AG08395 (cell line): ENCODE results near the gene NOL4L.

Experiments
- DNase-seq: peaks from one replicate; pipeline ENCODE4 v3.0.0; 2012; ENCODE audit warnings: mixed read lengths, low spot score

The NOL4L gene

DNA sequence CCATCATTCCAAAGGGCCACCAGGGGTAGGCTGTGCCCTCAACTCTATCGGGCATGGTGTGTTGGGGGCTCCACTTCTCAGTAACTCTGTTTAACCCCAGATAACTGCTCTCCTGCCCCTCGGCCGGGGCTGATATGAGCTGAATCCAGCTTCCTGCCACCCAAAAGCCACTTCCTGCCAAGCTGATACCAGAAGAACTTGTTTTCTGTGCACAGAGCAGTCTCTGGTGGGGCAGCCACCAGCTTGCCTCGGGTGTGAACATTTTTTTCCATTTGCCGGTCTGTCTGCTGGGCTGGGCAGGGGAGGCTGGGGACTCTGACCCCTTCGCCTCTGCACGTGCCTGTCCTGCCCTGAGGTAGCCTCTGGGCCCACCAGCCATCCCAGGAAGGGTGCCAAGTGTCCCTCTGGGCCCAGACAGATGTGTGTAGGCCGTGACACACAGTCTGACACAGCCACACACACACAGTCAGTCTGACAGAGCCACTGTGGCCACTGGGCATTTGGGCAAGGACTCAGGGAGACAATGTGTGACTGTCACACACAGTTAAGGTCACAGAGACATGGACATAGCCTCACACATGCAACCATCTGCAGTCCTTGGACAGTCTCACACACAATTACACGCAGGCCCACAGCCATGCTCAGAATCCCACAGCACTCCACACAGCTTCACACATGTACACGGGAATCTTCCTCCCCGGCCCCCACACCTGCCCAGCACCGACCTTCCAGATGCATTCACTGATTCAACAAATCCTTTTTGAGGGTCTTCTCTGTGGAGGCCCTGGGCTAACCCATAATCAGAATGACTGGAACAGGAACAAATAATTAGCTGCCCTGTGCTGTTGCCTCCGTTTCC is 45.1 kb downstream of the NOL4L start:
- DNase-seq = no peak

DNA sequence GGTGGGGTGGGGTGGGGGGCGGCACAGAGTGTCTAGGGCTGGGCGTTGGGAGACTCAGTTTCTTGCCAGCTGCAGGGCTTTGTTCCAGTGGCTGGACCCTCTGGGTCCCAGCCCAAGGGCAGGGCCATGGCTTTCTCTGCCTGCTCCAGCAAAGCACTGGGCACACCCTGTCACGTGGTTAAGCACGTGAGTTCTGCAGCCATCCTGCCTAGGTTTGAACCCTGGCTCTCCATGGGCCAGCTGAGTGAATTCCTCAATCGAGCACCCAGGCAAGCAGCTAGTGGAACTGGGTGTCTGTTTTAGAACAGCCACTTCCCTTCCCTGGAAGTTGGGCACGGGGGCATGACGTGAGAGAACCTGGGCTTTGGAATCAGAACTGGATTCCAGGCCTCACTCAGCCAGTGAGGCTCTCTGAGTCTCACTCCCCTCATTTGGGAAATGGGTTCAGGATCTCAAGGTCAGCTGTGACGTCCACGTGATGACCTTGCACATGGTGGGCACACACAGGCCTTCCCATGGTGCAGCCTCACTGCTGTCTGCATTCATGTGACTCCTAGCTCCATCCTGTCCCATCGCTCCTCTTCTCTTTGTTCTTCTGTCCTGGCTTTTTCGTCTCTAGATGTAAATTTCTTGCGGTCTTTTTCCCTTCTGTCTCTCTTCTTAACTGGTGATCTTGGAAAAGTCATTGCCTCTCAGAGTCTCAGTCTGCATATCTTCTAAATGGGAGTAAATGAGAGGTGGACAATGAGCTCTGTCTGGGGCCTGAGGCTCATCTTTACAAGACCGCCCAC is 45.9 kb downstream of the NOL4L start:
- DNase-seq = no peak

DNA sequence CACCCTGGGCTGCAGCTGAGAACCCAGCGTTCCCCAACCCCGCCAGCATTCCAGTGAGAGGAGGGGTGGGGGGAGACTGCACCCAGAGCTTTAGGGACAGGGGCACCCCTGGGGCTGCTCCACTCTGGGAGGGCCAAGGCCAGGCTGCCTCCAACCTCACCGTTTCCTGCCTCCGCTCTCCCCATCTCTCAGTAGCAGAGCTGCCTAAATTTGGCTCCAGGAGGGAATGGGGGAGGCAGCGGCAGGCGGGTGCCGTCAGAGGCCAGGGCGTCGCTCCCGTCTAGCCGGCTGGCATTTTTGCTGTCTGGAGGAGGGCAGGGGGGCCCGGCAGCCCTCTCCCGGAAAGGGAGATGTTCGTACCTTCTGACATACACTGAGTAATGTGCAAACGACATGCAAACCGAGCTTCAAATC is 46.6 kb downstream of the NOL4L start:
- DNase-seq = no peak

DNA sequence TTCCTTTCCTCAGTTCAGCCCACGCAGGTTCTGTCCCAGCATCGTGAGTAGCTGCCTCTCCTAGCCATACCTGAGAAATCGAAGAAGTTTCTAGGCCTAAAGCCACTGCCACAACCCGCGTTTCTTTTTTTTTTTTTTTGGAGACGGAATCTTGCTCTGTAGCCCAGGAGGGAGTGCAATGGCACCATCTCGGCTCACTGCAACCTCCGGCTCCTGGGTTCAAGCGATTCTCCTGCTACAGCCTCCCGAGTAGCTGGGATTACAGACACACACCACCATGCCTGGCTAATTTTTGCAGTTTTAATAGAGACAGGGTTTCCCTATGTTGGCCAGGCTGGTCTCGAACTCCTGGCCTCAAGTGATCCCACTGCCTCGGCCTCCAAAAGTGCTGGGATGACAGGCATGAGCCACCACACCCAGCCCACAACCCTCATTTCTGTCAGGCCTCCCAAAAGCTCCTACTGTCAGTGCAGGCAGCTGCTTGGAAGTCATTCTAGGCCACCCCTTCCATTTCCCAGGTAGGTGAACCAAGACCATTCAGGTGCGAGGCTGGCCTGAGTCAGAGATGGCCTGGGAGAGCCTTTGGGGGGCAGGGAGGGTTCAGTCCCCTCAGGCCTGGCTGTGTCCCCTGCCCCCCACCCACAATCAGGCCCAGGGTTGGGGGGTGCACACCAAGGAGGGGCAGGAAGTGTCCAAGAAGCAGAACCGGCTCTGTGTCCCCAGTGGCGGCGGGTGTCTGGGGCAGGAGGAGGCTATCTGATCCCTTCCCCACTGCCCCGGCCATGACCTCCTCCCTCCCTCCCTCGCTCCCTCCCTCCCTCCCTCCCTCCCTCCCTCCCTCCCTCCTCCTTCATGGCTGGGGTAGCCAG is 47.2 kb downstream of the NOL4L start:
- DNase-seq = no peak

DNA sequence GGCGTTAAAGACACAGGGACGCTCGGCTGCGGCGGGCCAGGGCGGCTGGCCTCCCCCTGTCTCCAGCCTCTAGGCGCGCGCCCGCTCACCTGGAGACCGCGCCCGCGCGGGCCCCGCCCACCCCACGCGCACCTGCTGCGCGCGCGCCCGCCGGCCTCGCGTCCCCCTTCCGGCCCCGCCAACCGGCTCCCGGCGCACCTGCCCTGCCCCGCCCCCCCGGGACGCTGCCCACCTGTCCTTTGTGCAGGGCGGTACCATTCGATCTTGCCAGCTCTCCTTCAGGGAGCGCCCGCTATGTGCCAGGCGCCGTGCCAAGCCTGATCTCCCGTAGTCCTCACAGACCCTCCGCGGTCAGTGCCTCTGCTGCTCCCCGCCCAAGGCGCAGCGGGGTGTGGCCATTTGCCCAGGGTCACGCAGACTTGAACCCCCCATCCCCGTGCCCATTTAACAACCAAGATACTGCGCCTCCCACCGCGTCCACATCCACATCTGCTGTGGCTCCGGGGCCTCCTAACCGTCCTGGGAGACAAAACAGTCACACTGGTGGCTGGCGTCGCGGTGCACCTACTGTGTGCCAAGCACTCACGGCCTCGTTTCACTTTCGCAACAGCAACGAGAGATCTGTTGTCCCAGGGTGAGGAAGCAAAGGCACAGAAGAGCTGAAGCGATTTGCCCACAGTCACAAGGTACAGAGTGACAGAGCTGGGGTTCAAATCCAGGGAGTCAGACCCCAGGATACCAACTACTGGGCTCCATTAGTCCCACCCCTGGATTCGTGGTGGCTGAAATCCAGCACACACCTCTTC is 48.1 kb downstream of the NOL4L start:
- DNase-seq = no peak

DNA sequence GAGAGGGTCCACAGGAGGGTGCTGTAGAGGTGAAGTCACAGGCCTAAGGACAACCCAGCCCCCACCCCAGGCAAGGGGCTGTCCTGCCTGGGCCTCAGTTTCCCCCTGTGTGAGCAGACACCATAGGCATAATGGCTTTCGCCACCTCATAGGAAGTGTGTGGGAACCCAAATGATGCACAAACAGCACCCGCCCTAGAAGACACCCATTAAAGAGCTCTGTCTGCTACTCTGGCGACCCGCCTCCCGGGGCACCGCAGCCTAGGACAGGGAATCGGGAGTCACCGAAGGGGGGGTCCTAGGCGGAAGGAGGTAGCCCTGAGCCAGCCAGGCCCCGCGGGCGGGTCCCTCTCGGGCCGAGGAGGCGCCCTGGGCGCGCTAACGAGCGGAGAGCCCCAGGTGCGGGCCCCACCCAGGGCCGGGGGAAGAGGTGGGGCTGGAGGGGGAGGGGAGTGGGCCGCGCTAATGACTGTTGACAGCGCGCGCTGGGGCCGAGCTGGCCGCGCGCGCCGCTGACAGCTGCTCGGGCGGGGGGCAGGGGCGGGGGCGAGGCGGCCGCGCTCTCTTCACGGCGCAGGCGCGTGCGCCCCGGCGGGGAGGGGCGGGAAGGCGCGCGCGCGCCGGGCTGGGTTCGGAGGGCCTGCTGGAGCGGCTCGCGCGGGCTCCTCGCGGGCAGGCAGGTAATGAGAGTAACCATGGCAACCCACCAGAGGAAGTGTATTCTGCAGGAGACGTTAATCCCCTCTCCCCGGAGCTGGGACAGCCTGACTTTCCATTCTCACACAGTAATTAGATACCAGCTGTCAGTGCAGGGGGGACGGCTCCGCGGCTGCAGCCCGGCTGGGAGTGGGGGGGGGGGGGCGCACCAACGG is 48.9 kb downstream of the NOL4L start:
- peak; percentile 25 for DNase-seq

DNA sequence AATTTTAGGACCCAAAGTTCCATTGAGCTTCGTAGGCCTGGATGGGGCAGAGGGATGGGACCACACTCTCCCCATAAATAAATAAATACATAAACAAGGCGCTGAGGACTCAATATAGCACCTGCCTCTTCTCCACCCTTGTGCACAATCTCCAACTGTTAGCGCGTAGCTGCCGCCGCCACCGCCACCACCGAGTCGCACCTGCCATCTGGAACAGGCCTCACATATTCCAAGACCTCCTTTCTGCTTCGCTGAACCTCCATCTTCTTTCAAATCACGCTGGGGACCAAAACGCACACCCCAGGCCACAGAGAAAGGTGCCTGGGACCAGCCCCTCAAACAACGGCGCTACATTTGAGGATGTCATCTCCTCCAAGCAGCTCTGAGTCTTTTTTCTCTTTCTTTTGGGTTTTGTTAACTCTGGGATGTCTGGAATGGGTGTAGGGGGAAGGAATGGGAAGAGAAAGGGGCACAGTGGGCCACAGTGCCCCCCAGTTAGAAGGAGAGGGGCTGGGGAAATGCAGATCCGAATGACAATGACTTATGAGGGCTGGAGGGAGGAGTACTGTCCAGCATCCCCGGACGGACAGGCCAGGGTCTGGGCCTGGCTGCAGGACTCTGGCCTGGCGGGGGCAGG is 49.7 kb downstream of the NOL4L start:
- no peak for DNase-seq

DNA sequence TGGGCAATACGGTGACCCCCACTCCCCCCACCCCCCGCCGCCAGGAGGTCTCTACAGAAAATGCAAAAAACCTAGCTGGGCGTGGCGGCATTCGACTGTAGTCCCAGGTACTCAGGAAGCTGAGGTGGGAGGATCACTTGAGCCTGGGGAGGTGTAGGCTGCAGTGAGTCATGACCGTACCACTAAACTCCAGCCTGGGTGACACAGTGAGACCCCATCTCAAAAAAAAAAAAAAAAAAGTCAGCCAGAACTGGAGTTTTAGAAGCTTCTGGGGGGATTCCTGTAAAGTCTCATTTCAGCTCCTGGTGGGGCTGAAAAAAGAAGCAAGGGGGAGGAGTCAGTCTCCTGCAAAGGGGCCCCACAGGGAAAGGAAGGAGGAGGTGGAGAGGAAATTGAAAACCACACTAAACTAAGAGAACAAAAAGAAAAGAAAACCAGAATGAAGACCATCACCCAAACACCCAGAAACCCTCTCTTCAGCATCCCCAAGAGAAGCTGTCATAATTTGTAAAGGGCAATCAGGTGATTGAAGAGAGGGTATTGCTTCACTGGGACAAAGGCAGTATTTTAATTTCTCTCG is 50.4 kb downstream of the NOL4L start:
- DNase-seq = no peak

DNA sequence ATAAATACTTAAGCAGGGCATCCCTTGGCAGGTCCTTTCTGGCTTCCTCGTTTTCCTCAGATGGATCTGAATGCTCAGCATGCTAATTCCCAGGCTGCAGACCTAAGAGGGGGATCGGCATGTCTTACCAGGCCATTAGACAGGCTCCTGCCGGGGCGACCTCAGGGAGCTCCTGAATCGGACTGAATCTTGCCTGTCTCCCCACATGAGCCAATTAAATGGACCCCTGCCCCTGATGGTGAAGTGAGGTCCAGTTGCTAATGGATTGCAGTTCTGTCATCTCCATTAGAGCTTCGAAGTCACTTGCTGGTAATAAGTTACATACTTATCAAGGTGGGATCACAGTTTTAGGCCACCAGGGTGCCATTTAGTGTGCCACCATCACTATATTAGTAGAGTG is 51.4 kb downstream of the NOL4L start:
- no peak for DNase-seq

DNA sequence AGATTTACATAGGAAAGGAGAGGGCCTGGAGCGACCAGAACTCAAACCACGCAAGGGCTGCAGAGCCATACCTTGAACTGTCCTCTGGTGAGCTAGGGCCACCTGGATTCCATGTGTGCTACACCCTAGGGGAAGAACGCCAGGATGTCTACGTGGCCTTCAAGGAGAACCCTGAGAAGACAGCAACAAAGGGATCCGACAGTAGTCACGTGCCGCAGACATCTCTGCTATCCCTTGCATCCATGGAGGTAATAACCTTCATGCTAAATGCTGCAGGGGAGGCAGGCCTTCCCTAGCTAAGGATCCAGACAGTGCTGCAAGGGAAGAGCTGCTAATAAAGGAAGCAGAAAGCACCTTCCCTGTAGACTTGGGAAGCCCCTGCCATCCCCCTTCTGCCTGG is 52.9 kb downstream of the NOL4L start:
- DNase-seq = no peak

DNA sequence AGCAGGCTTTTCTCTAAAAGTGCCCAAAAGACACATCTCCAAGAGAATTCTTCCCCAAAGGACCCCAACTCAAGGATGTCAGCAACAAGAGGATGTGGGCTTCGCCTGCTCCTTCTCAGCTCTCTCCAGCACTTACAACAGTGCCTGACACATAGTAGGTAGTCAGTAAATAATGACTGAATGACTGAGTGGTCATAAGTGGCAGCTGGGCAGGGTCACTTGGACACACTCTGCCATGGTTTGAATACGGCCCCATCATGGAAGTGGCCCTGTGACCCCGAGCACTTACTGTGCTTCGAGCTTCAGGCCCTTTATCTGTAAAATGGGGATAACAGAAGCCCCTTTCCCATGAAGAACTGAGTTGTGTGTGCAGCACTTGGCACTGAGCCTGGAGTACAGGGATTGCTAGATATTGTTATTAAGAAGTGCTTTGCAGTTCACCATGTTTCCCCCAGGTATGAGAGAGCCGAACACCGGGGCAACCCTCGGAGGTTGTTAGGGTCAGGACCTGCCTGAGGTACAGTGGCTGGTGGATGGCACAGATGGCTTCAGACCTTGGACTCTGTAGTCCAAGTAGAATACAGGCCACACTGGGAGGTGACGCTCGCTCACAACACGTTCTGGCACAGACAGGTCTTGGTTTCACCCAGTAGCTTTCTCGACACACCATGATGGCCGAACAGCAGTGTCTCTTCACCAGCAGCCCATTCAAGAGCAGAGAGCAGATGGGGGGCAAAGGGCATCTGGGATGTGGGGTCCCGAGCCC is 56.0 kb downstream of the NOL4L start:
- DNase-seq = no peak

DNA sequence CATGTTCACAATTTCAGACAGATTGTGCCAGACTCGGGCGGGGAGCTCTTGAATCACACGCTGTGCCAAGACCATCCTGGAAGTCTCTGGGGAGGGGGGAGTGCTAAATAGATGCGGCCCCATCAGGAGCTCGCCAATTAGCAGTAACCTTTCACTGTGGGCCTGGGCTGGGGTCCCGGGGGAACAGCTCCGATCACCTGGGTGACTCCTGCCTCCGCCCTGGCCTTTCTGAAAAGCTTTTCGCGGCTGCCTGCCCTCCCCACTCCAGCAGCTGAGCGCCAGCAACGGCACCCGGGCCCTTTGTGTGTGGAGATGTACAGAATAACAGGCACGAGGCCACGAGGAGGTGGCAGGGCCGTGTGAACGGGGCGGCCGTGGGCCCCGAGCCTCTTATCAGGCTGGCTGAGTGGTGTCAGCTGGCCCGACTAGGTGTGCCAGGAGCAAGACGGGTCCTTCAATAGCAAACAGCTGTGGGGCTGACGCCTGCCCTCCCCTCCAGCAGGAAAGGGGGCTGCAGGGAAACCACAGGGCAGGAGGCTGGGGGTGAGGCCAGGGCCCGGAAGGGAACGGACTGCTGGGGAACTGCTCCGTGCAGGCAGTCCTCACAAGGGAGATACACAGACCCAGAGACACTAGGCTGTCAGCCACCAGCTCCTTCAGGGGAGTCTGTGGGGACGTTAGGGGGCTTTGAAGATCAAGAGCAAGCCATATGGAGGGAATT is 56.8 kb downstream of the NOL4L start:
- no peak for DNase-seq

DNA sequence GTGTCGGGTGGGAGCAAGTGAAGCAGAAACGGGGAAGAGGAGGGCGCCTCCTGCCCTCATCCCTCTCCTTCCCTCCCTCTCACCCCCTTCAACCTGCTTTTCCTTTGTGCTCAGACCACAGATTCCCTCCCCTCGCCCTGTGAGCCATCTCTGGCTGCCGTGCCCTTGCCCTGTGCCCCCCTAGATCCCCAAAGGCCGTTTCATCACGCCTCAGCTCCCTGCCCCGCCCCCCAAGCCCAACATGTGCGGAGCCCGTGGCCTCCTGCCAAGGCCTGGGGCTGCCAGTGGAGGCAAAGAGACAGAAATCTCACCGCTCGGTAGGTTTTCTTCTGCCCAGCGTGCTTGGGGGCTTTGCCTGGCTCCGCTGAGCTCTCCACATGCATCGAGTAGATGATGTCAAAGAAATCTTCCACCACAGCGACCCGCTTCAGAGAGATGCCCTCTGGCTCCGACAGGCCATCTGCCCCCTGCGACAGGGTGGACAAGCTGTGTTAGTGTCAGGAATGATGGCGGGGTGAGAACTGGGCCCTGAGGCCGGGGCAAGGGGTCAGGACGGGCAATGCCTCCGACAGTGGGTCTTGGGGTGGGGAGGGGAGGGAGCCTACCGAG is 57.6 kb downstream of the NOL4L start:
- no peak for DNase-seq

DNA sequence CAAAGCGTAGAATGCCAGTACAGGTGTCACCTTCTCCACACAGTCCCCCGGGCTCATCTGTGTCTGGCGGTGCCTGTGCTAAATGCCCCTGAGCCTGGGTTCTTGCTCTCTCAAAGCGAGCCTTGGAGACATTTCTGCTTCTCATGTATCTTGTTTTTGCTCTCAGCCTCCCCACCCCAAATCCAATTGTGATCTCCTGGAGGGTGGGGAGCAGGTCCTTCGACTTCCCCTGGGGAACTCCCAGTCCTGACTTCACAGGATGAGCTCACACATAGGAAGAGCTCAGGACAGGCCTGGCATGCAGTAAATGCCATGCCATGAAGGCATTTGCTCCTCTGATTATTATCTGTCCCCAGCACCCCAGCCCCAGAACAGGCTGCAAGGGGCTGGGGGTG is 58.1 kb downstream of the NOL4L start:
- no peak for DNase-seq

DNA sequence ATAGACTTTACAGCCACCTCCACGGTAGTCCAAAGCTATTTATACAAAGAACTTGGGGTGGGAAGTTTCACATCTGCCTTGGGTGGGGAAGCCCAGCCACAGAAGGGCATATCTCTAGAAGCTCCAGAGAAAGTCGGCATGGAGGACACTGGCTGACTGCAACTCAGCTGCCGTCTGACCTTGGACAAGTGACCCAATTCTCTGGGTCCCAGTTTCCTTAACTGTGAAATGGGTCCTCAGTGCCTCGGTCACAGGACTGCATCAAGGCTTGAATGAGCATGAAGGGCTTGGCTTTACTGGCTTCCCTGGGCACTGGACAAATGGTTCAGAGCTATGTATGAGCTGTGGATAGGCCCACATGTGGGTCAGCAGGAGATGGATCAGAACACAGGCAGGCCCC is 58.6 kb downstream of the NOL4L start:
- DNase-seq = no peak

DNA sequence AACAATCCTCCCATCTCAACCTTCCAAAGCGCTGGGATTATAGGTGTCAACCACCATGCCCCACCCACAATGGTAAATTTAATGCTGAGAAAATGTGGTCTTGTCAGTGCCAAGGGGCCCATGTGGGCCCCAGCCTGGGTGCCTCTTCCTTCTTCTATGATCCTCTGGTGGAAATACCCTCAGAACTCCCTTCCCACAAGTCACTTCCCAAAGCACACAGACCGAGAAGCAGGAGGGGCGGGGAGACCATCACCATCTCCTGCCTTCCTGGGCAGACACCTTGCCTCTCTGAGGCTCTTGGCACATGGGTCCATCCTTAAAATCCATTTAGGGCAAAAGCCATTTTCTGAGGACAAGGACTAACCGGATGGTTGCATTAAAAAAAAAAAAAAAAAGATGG is 59.0 kb downstream of the NOL4L start:
- no peak for DNase-seq

DNA sequence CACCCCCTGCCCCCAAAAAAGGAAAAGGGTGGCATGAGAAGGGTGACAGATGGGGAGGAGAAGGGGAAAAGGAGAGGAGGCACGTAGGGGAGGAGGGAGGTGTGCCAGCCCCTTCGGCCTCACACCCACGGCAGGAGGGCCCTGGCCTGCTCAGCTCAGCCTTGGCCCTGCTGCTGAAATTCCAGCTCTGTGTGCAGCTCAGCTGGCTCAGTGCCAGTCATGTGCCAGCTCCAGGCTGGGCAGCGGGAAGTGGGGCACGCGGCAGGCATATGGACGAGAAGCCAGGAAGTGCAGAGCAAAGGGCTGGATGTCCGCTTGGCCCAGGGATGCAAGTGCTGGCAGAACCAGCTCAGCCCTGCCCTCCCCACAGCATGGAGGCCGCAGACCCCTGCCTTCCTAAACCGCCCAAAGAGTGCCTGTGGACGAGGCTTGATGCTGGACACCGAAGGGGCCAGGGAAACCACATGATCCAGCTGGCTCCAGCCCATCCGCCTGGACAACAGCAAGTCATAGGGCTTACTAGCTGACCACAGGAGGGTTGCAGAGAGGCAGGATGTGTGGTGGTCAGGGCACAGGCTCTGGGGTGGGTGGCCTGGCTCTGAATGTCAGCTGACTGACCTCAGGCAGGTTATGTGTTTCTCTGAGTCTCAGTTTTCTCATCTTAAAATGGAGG is 60.2 kb downstream of the NOL4L start:
- no peak for DNase-seq
